HuH-7.5 (cell line): ENCODE measurements around the gene TMEM225B.
"Not testable (repeated sequence)": the region's sequence is repeated elsewhere in the genome, so short reads cannot be mapped to it uniquely, and the experiment has no call there.

ENCODE experiments used
- DNase-seq: peaks from one replicate; pipeline ENCODE4 v3.0.0; 2011; ENCODE audit warnings: low spot score

The TMEM225B gene

GRCh38 chr7:99597762-99598501 lies at the start of gene TMEM225B:
TMEM225B (plus strand) TSS chr7:99598267; CDS start chr7:99604389, 6,122 bp downstream.
- DNase-seq: no peak

GRCh38 chr7:99549545-99549944 lies 48.5 kb upstream of the TMEM225B start:
- not testable (repeated sequence) for DNase-seq

GRCh38 chr7:99551334-99551733 lies 46.7 kb upstream of the TMEM225B start:
- no peak for DNase-seq

GRCh38 chr7:99551767-99552463 lies 46.2 kb upstream of the TMEM225B start, which contains the start of gene FAM200A:
FAM200A (minus strand) TSS chr7:99552114; CDS start chr7:99548407, 3,707 bp downstream.
- DNase-seq: peak; percentile 96

GRCh38 chr7:99553039-99553438 lies 45.0 kb upstream of the TMEM225B start:
- DNase-seq: no peak

GRCh38 chr7:99554939-99555338 lies 43.1 kb upstream of the TMEM225B start:
- no peak for DNase-seq

GRCh38 chr7:99557196-99557607 lies 40.9 kb upstream of the TMEM225B start:
- DNase-seq: no peak

GRCh38 chr7:99557940-99558305 lies 40.1 kb upstream of the TMEM225B start:
- no peak for DNase-seq

GRCh38 chr7:99558306-99559174 lies 39.5 kb upstream of the TMEM225B start, which contains the start of gene ZNF655:
ZNF655 (plus strand) TSS chr7:99558642; CDS start chr7:99560560, 1,918 bp downstream.
- DNase-seq: peak; percentile 93

GRCh38 chr7:99559175-99559915 lies 38.7 kb upstream of the TMEM225B start:
- DNase-seq: no peak

GRCh38 chr7:99560834-99561736 lies 37.0 kb upstream of the TMEM225B start:
- no peak for DNase-seq

GRCh38 chr7:99561737-99562051 lies 36.4 kb upstream of the TMEM225B start:
- DNase-seq: no peak

GRCh38 chr7:99562114-99562784 lies 35.8 kb upstream of the TMEM225B start:
- no peak for DNase-seq

- DNase-seq: peak; percentile 45
Observed at GRCh38 chr7:99562832-99563231, 35.2 kb upstream of the TMEM225B start.

GRCh38 chr7:99563650-99564049 lies 34.4 kb upstream of the TMEM225B start:
- no peak for DNase-seq

GRCh38 chr7:99568770-99569169 lies 29.3 kb upstream of the TMEM225B start:
- not testable (repeated sequence) for DNase-seq

- no peak for DNase-seq
Observed at GRCh38 chr7:99571768-99572167, 26.3 kb upstream of the TMEM225B start.

- no peak for DNase-seq
Observed at GRCh38 chr7:99573257-99573656, 24.8 kb upstream of the TMEM225B start.

- DNase-seq: no peak
Observed at GRCh38 chr7:99576251-99576650, 21.8 kb upstream of the TMEM225B start.
